GM21786 (cell line): ENCODE data around the gene CNTN1.
A peak's percentile ranks its signal among the peaks of the same experiment; 100 is the strongest.

ENCODE experiments used
- ATAC-seq: cut with Tn5 transposase; IDR thresholded peaks from one replicate; pipeline ENCODE4 v1.9.1; 2021; ENCODE audit not compliant: unreplicated experiment

Gene CNTN1

DNA sequence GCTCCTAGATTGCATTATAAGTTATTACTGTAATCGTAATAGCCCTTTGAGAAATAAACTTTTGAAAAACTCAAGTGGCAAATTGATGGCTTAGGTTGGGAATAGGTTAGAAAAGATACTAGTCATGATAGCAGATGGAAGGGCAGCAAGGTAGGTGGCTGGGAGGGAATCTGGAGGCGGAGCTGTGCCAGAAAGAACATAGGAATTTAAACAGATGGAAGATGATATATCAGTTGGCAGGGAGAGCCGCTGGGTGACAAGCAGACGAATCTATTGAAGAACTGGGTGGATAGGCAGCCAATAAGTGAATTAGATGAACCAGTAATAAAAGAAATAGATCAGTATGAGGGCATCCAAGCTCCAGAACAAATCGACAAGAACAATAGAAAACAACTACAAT, 142.1 kb downstream of the CNTN1 start:
- no peak for ATAC-seq

GRCh38 chr12:40837891-40838429, 145.7 kb downstream of the CNTN1 start:
- no peak for ATAC-seq

DNA sequence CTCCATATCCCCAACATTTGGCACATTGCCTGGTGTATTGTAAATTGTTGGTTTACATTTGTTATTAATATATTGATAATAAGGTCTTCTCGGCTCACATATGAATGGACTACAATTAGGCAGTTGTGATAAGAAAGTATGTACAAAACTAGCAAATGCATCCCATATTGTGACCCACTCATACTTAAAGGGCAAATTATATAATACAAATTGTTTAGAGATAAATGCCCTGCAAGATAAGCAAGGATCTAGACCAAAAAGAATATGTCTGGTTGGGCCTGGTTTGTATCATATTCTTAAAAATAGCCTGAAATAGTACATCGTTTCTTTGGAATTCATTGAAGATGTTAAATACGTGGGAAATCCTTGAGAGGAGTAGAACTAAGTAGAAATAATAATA, 151.3 kb downstream of the CNTN1 start:
- no peak for ATAC-seq

- no peak for ATAC-seq
Measured at GRCh38 chr12:40853221-40853620, 161.0 kb downstream of the CNTN1 start.

DNA sequence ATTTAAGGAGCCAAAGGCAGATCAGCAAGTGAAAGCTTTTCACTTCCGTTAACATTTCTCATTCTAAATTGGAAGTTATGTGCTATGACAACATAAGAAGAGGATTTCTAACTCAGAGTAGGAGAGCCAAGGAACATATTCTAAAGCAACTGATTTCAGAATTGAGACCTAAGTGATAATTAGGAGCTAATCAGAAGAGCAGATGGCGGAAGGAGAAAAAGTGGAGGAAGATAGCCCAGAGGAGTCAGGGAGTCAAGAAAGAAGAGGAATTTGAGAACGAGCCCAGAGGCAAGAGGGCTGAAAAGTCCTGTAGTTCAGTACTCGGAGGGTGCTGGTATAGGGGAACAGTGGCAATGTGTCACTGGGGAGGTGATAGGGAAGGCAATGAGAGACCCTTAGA, 162.4 kb downstream of the CNTN1 start:
- ATAC-seq, result no peak

GRCh38 chr12:40864891-40865290, 172.7 kb downstream of the CNTN1 start:
- ATAC-seq, result no peak

- no peak for ATAC-seq
Measured at GRCh38 chr12:40870981-40871380, 178.7 kb downstream of the CNTN1 start.

DNA sequence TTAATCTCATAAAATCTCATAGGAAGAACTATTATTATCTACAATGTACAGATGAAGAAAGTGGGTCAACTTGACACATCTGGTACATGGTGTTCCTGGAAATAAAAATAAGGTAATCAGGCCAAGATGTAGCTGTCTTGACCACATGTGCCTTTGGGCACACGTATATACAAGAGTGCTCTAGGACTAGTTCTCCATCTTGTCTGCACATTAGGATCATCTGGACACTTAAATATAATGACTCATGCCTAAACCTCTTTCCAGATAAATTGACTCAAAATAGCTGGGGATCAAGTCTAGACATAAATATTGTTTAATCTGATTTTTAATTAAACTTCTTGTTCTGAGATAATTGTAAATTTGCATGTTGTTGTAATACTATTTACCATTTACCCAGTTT, 182.6 kb downstream of the CNTN1 start:
- ATAC-seq, result no peak

DNA sequence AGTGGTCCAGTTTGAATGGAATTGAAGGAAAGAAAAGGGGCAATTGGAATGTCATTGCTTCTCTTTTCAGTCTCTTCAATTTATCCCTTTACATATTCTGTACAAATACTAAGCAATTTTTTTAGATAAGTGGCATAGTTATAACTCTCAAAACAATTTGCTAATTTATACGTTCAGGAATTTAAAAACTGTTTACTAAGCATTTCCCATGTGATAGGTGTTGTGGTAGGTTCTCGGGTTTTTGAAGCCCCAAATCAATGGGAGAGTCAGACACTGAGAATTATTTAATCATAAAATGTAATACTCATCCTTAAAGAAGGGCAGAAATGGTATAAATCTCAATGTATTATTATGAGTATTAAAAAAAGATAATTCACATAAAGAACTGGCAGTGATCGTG, 197.1 kb downstream of the CNTN1 start:
- ATAC-seq, result no peak

DNA sequence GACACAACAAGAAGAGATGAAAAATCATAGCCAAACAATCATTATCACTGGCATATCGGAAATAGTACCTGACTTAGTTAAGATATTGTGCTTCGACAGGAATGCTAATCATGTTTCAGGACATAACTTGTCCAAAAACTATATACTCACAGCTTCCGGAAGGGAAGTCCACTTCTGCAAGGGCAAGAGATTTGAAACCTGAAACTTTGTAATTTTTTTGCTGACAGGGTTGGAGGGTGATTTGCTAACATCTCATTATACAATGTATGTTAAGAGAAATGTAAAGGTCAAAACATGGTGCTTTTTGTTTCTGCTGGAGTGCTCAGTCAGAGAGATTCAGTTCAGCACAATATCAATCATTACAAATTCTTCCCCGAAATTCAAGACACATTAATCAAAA, 200.3 kb downstream of the CNTN1 start:
- no peak for ATAC-seq

- no peak for ATAC-seq
Measured at GRCh38 chr12:40898505-40898904, 206.3 kb downstream of the CNTN1 start.

GRCh38 chr12:40903040-40903439, 210.8 kb downstream of the CNTN1 start:
- no peak for ATAC-seq

DNA sequence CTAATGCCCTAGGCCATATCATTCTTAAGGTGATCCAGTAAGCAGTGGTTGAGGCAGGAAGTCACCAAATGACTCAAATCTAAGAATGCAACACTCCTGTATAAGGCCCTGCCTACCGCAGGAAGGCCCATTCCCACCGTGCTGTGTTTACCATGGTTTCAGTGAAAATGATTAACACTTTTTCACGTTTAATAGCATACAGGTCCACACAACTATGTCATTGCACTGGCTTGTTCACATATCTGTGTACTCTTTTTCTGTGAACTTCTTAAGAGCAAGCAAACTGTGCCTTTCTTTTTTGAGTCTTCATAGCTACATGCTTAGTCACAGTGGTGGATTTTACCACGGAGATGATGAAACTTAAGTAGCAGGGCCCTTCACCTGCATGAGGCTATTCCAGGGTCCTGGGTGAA, 214.9 kb downstream of the CNTN1 start:
- peak; percentile 94 for ATAC-seq

GRCh38 chr12:40911676-40912075, 219.4 kb downstream of the CNTN1 start:
- no peak for ATAC-seq

DNA sequence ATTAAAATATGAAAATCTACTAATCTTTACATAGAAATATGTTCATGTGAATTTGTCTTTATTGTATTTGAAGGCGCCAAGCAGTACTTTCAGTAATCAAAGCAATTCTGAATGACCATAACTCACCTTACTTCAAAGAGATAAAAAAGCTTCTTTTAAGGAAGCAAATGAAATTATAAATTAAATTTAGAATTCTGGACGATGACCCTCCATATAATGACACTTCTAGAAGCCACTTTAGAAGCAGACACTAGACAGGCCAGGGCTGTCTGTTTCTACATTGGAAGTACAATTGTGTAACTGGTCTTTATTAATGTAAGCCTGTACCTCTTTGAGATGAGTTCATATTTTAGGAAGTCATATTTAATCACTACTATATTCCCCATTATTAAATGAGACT, 222.9 kb downstream of the CNTN1 start:
- ATAC-seq, result no peak

DNA sequence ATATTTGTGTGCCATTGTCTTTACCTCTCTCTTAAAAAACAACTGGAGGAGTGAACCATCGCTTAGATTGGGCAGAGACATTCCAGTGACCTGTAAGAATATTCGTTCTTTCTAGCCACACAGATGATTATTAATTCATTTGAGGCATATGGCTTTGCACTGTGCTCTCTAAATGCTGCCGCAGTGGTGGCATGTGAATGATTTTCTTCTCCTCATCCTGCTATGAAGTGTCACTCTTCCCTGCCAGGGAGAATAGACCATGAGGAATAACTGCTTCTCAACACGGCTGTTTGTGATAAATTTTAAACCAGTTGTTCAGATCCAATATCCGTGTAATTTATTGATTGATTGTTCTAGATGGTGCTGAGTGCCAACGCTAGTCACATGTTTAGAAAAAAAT, 225.3 kb downstream of the CNTN1 start:
- ATAC-seq, result no peak

GRCh38 chr12:40921563-40922163, 229.4 kb downstream of the CNTN1 start:
- no peak for ATAC-seq

DNA sequence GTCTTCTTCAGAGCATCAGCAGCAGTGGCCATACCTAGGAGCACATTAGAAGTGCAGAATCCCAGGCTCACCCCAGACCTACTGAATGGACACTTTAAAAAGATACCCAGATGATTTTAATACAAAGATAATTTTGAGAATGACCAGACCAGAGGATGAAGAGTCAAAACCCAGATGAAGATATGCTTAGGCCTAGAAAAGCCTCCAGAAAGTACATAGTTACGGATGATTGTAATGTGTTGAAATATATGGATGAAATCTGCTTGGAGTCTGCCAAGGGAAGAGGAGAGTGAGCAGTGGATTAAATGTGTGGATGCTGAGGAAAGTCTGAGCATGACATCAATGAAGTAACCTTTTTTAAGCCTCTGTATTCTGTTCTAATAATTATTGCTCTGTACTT, 245.7 kb downstream of the CNTN1 start:
- no peak for ATAC-seq

DNA sequence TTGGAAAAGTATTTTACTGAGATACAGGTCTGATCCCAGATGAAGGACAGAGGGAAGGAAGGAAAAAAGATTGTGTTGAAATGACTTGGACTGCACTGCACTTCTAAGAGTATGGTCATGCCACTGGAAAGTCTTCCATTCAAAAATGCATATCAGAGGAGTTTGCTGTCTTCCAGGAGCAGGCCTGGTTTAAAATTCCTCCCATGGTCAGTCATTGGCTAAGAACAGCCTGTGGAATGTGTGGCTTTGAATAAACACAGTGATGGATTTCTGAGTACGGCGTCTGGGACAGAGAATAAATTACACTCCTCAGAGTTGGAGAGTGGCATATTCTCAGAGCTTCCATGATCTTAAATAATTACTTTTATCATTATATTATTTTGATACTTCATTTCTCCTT, 250.1 kb downstream of the CNTN1 start:
- no peak for ATAC-seq

DNA sequence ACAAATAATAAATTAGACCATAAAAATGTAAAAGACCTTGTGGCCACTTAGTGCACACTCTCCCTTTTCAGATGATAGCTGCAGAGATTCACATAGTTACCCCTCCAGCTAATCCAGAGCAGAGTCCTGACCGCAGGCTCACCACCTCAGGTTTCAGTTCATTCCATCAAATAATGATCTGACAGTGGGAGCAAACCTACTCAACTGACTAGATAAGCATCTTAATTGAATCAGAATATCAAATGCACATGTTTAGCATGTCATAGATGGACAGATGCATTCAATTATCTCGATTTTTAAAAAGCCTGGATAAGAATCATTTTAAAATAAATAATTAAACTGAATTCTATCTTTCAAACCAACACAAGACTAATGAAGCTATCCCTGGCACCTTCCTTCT, 253.5 kb downstream of the CNTN1 start:
- no peak for ATAC-seq

DNA sequence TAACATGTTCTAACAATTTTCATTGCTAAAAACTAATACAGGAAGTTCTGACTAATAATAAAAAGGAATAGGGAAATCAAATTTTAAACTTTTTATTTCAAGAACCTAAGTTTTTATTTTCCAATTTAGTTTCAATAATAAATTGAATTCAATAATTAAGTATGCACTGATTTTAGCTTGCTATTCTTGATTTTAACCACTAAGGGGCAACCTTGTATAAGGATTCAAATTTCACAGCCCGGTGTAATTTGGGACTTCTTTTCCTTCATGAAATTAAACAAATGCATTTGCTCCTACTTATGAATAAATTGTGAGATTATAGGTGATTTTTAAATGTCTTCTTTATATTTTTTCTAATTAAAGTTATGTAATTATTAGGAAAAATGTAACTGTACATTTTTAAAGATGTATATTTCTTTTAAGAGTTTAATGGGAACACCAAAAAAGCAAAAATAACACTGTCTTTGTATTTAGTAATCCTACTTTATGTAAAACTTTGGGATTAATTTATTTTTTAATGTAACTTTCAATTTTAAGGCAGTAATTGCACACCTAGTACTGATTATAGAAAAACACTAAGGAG, 254.5 kb downstream of the CNTN1 start:
- ATAC-seq, result peak; percentile 48

- ATAC-seq, result no peak
Measured at GRCh38 chr12:40947797-40948196, 255.6 kb downstream of the CNTN1 start.

GRCh38 chr12:40953076-40953475, 260.8 kb downstream of the CNTN1 start:
- no peak for ATAC-seq
